Body of pancreas (tissue), 4 donors: ENCODE measurements around the gene PYDC1. TPM values are rescaled to one million over a fixed set of nuclear protein-coding genes. Genes with fewer than 3 reads are reported as not detected.

ENCODE experiments used
- ATAC-seq: fragments of 150-250 bp; one replicate; pipeline ENCODE4 v1.9.1; 2016
- DNase-seq, 4 donors: peaks; one replicate each; pipeline ENCODE4 v3.0.0-alpha.2; 2019
- H3K27ac ChIP-seq, 4 donors: fragments of 200-600 bp; sonication (generic); 1 replicate in 3 of 4; 2 replicates in 1 of 4; pipeline versions ENCODE4 v1.5.1 to v1.6.1; 2016 to 2019; ENCODE audit warnings: mild to moderate bottlenecking in 1 of 4, mixed read lengths in 1 of 4, moderate library complexity in 1 of 4
- H3K27me3 ChIP-seq, 2 donors: fragments of 200-600 bp; sonication (generic); one replicate each; pipeline ENCODE4 v1.6.0; 2016; ENCODE audit warnings: mild to moderate bottlenecking in 1 of 2
- H3K36me3 ChIP-seq, 2 donors: fragments of 200-600 bp; sonication (generic); replicated peaks in 1 of 2; 2 replicates each; pipeline ENCODE4 v1.5.1; 2016; ENCODE audit warnings: low read depth in 2 of 2; ENCODE audit not compliant: insufficient read depth in 1 of 2
- H3K4me1 ChIP-seq: fragments of 200-600 bp; sonication (generic); one replicate; pipeline ENCODE4 v1.6.0; 2016
- H3K4me3 ChIP-seq, 2 donors: fragments of 200-600 bp; sonication (generic); 1 replicate in 1 of 2; 2 replicates in 1 of 2; pipeline ENCODE4 v1.5.1; 2016 to 2019
- H3K9me3 ChIP-seq, 3 donors: fragments of 200-600 bp; sonication (generic); 1 replicate in 2 of 3; 2 replicates in 1 of 3; pipeline ENCODE4 v1.5.1; 2016
- POLR2A ChIP-seq, 3 donors: fragments of 450-650 bp; IDR thresholded peaks; one replicate each; pipeline ENCODE4 v1.6.1; 2016; ENCODE audit warnings: antibody characterized with exemption in 3 of 3, mild to moderate bottlenecking in 2 of 3
- WGBS, 2 donors: methylation state at CpG; one replicate each; pipeline ENCODE4 v1.1.5; 2017; 5-methylcytosine and 5-hydroxymethylcytosine counted together
- intact Hi-C: fragments of 100-400 bp; cut with DNase I; formaldehyde crosslinking; loops from one replicate; pipeline ENCODE4 v1.15.1; 2023
- total RNA-seq, 2 donors: library from RNA; depleted of rRNA; stranded (reverse); fragments of >200 nt; gene quantifications; one replicate each; pipeline ENCODE4 v1.1.0, GENCODE V29; 2016
- TF ChIP-seq, protein P1 (sequence below), 7 experiments: fragments of 450-650 bp in 4 of 7; fragments of 200-600 bp in 3 of 7; sonication (generic) in 3 of 7; IDR thresholded peaks; one replicate each; pipeline ENCODE4 v1.5.1; 2016 to 2019; ENCODE audit warnings: antibody characterized with exemption in 7 of 7

The PYDC1 gene
- total RNA-seq, 2 donors from 2014 or later = not detected

DNA sequence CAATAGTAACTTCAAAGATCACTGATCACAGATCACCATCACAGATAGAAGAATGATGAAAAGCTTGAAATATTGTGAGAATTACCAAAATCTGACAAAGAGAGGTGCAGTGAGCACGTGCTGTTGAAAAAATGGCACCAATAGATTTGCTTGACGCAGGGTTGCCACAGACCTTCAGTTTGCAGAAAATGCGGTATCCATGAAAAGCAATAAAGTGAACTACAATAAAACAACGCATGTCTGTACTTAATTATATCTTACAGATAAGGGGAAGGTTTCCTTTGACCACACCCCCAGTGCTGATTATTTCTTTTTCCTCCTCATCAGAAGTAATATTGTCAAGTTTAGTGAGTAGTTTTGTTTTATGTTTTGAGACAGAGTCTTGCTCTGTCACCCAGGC is 21.1 kb upstream of the PYDC1 start:
- Histone ChIP-seq H3K9me3 (no peaks in the 10 kb centered on the region), H3K27ac (no peak overlapping the region), H3K36me3 (no peaks in the 10 kb centered on the region), H3K4me1 (no peaks in the 10 kb centered on the region), H3K4me3 (no peak overlapping the region), H3K27me3 (no peaks in the 10 kb centered on the region)
- no peak for TF ChIP-seq POLR2A (IDR thresholded peaks at IDR 0.05)
- TF ChIP-seq, protein P1, sequence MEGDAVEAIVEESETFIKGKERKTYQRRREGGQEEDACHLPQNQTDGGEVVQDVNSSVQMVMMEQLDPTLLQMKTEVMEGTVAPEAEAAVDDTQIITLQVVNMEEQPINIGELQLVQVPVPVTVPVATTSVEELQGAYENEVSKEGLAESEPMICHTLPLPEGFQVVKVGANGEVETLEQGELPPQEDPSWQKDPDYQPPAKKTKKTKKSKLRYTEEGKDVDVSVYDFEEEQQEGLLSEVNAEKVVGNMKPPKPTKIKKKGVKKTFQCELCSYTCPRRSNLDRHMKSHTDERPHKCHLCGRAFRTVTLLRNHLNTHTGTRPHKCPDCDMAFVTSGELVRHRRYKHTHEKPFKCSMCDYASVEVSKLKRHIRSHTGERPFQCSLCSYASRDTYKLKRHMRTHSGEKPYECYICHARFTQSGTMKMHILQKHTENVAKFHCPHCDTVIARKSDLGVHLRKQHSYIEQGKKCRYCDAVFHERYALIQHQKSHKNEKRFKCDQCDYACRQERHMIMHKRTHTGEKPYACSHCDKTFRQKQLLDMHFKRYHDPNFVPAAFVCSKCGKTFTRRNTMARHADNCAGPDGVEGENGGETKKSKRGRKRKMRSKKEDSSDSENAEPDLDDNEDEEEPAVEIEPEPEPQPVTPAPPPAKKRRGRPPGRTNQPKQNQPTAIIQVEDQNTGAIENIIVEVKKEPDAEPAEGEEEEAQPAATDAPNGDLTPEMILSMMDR (IDR thresholded peaks at IDR 0.05) = no peak
- WGBS, 2 donors = 72 to 87% methylated on average over 4 of the region's 4 CpGs
- DNase-seq (no peak), ATAC-seq (no peak)
- intact Hi-C loops = no loop called here

DNA sequence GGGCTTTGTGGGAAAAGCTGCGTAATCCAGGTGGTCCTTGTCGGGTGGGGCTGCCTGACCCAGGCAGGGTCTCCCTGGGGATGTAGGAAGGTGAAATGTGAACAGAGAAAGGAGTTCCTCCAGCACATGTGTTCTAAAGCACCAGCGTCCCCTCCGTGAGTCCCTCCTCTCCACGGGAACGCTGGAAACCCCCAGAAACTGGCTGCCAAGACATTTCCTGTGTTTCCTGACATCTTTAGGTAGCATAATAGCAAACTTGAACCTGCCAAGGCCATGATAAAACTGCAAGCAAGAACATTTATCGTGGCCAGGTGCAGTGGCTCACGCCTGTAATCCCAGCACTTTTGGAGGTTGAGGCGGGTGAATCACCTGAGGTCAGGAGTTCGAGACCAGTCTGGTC is 12.6 kb upstream of the PYDC1 start:
- H3K9me3 ChIP-seq = no peaks in the 10 kb centered on the region
- no peaks in the 10 kb centered on the region for H3K27me3 ChIP-seq
- DNase-seq (no peak), ATAC-seq (no peak)
- H3K4me3 ChIP-seq = no peak overlapping the region
- H3K4me1 ChIP-seq = no peaks in the 10 kb centered on the region
- H3K27ac ChIP-seq = no peak overlapping the region
- no peak for TF ChIP-seq POLR2A (IDR thresholded peaks at IDR 0.05)
- TF ChIP-seq, protein P1 (IDR thresholded peaks at IDR 0.05) = no peak
- WGBS, 2 donors = 27 to 31% methylated on average over 7 to 10 of the region's 10 CpGs
- intact Hi-C loops = no loop called here
- no peaks in the 10 kb centered on the region for H3K36me3 ChIP-seq

DNA sequence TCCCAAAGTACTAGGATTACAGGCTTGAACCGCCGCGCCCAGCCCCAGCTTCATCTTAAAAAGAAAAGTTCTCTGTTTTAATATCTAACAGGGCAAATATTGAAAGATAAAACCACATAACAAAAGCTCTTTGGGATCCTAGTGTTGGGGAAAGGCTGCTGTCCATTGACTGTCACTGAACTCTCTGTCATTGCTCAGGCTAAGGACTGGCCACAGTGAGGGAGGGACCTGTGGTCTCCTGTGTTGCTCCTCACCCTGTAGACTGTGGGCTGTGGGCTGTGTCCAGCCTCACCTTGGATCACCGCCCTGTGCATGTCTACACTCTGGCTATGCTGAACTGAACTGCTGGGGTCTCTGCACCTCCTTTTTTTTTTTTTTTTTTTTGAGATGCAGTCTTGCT is 11.3 kb upstream of the PYDC1 start:
- TF ChIP-seq, protein P1 (IDR thresholded peaks at IDR 0.05) = no peak
- no peak for TF ChIP-seq POLR2A (IDR thresholded peaks at IDR 0.05)
- ATAC-seq (no peak), DNase-seq (no peak)
- no peaks in the 10 kb centered on the region for H3K4me1 ChIP-seq
- 84 to 85% methylated on average over 4 of the region's 4 CpGs for WGBS, 2 donors
- H3K9me3 ChIP-seq = no peaks in the 10 kb centered on the region
- no peaks in the 10 kb centered on the region for H3K27me3 ChIP-seq
- H3K27ac ChIP-seq = no peak overlapping the region
- no peaks in the 10 kb centered on the region for H3K36me3 ChIP-seq
- intact Hi-C loops = no loop called here
- H3K4me3 ChIP-seq = no peak overlapping the region

DNA sequence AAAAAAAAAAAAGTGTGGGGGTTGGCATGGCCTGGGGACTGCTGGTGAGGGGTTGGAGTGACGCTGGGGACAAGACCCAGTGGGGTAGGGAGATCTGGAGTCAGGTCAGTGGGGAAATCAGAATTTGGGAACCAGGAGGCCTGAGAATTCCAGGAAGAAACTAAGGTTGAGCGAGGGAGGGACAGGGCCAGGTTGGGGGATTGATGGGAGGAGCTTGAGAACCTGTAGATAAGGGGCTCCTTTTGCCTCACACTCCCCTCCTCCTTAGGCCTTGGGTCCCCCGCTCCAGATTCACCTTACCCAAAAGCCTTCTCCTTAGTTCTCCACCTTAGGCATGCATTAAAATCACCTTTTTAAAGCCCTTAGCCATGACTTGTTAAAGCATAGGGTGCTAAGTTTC is 8.3 kb upstream of the PYDC1 start:
- H3K27me3 ChIP-seq = no peaks in the 10 kb centered on the region
- intact Hi-C loops = no loop called here
- 91 to 97% methylated on average over 3 of the region's 3 CpGs for WGBS, 2 donors
- no peak for ATAC-seq
- no peak overlapping the region for H3K4me3 ChIP-seq
- no peaks in the 10 kb centered on the region for H3K36me3 ChIP-seq
- no peaks in the 10 kb centered on the region for H3K9me3 ChIP-seq
- DNase-seq = no peak
- H3K27ac ChIP-seq = no peak overlapping the region
- TF ChIP-seq, protein P1 (IDR thresholded peaks at IDR 0.05) = no peak
- no peak for TF ChIP-seq POLR2A (IDR thresholded peaks at IDR 0.05)
- H3K4me1 ChIP-seq = no peaks in the 10 kb centered on the region

DNA sequence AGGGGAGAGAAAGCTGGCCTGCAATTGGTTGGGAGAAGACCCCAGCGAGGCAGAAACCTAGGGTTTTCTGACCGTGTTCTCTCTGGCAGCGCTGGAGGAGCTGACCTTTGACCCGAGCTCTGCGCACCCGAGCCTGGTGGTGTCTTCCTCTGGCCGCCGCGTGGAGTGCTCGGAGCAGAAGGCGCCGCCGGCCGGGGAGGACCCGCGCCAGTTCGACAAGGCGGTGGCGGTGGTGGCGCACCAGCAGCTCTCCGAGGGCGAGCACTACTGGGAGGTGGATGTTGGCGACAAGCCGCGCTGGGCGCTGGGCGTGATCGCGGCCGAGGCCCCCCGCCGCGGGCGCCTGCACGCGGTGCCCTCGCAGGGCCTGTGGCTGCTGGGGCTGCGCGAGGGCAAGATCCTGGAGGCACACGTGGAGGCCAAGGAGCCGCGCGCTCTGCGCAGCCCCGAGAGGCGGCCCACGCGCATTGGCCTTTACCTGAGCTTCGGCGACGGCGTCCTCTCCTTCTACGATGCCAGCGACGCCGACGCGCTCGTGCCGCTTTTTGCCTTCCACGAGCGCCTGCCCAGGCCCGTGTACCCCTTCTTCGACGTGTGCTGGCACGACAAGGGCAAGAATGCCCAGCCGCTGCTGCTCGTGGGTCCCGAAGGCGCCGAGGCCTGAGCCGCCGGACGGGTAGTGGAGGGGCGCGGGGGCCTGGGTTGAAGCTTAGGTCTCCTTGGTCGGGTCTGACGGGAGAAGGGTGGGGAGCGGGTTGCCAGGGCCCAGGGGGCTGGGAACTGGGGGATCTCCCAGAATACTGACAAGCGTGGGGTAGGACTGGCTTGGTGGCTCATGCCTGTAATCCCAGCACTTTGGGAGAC is 7.4 kb upstream of the PYDC1 start:
- WGBS, 2 donors = 72 to 92% methylated on average over 14 to 71 of the region's 80 CpGs
- Histone ChIP-seq H3K27ac (no peak overlapping the region), H3K4me3 (no peak overlapping the region), H3K27me3 (no peaks in the 10 kb centered on the region), H3K9me3 (no peaks in the 10 kb centered on the region), H3K36me3 (no peaks in the 10 kb centered on the region), H3K4me1 (no peaks in the 10 kb centered on the region)
- TF ChIP-seq POLR2A (IDR thresholded peaks at IDR 0.05) = no peak
- TF ChIP-seq, protein P1 (IDR thresholded peaks at IDR 0.05) = no peak
- ATAC-seq = no peak
- DNase-seq = no peak
- intact Hi-C loops = no loop called here
